H1 (cell line): ENCODE measurements around the gene PRCD. TPM values are rescaled to one million over a fixed set of nuclear protein-coding genes. Genes with fewer than 3 reads are reported as not detected.

Source experiments
- CHD1 ChIP-seq: IDR thresholded peaks from 2 replicates; pipeline ENCODE4 v1.6.1; 2012; ENCODE audit warnings: low read depth, low read length, improper control_type of control experiment
- HDAC6 ChIP-seq: IDR thresholded peaks from one replicate; pipeline ENCODE4 v1.7.1; 2012; ENCODE audit warnings: low read depth, mild to moderate bottlenecking, inconsistent platforms, low read length, moderate library complexity
- JUN ChIP-seq: IDR thresholded peaks from 2 replicates; pipeline ENCODE4 v1.6.1; 2011; ENCODE audit warnings: low read depth, mild to moderate bottlenecking, improper control_type of control experiment, low read length
- KDM5A ChIP-seq: fragments of 200-600 bp; IDR thresholded peaks from 2 replicates; pipeline ENCODE4 v1.7.1; 2012; ENCODE audit warnings: mild to moderate bottlenecking, low read length, inconsistent platforms, mixed read lengths
- RFX5 ChIP-seq: IDR thresholded peaks from 2 replicates; pipeline ENCODE4 v1.6.1; 2011; ENCODE audit warnings: low read depth, low read length, improper control_type of control experiment, borderline replicate concordance
- RXRA ChIP-seq: IDR thresholded peaks from 2 replicates; pipeline ENCODE4 v1.6.1; 2011; ENCODE audit warnings: low read depth, mild to moderate bottlenecking, low read length, moderate library complexity; ENCODE audit not compliant: insufficient read depth
- SP2 ChIP-seq: IDR thresholded peaks from 2 replicates; pipeline ENCODE4 v1.6.1; 2012; ENCODE audit warnings: mild to moderate bottlenecking, low read length, inconsistent platforms
- TBP ChIP-seq: IDR thresholded peaks from 2 replicates; pipeline ENCODE4 v1.6.1; 2011; ENCODE audit warnings: low read depth, low read length, improper control_type of control experiment
- polyA plus RNA-seq, 7 experiments: library from polyadenylated mRNA; depleted of rRNA in 3 of 7; stranded (reverse) in 5 of 7; unstranded in 2 of 7; fragments of >200 nt in 5 of 7; fragments of 200-250 nt in 2 of 7; gene quantifications; 1 replicate in 5 of 7; 2 replicates in 1 of 7; 4 replicates in 1 of 7; pipeline versions ENCODE4 v1.2.1 to v1.2.3, GENCODE V29; 2011 to 2013; ENCODE audit warnings: missing spikeins in 2 of 7, mixed read lengths in 2 of 7
- total RNA-seq: library from RNA; stranded (reverse); fragmentation: NEBNext Ultra II Directional; extraction: Animal tissue kit (Norgen Biotek cat#: 25700); gene quantifications from 2 replicates; pipeline ENCODE4 v1.2.1, GENCODE V29; 2021
- TF ChIP-seq, protein P1 (sequence below): IDR thresholded peaks from 2 replicates; pipeline ENCODE4 v1.6.1; 2011; ENCODE audit warnings: low read length, improper control_type of control experiment

The PRCD gene
- total and polyA plus RNA-seq, 2 of the 8 experiments (the other 6 are each of a cell fraction or from before 2014, with no cell fraction given): 0.77 to 2.1 TPM

GRCh38 chr17:76543826-76544545, 4.1 kb downstream of the PRCD start (continued):
- TF ChIP-seq SP2 (no peak), KDM5A (no peak), TBP (no peak), RFX5 (no peak), HDAC6 (no peak), RXRA (no peak), JUN (no peak), CHD1 (no peak)
- TF ChIP-seq, protein P1, sequence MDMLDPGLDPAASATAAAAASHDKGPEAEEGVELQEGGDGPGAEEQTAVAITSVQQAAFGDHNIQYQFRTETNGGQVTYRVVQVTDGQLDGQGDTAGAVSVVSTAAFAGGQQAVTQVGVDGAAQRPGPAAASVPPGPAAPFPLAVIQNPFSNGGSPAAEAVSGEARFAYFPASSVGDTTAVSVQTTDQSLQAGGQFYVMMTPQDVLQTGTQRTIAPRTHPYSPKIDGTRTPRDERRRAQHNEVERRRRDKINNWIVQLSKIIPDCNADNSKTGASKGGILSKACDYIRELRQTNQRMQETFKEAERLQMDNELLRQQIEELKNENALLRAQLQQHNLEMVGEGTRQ: no peak
- TF ChIP-seq, all 59 proteins: peak for 0
